Endothelial cell (in vitro differentiated cells): Measurements from ENCODE around the gene INTS11. TPM values are rescaled to one million over a fixed set of nuclear protein-coding genes. Genes with fewer than 3 reads are reported as not detected.

Source experiments
- DNase-seq: peaks from one replicate; pipeline ENCODE4 v3.0.0; 2021; ENCODE audit warnings: low spot score
- H3K27ac Mint-ChIP-seq: one replicate; pipeline ENCODE4 v1.8.0; 2021; ENCODE audit warnings: mixed read lengths, inconsistent platforms; ENCODE audit not compliant: unreplicated experiment
- H3K27me3 Mint-ChIP-seq: one replicate; pipeline ENCODE4 v1.8.0; 2021; ENCODE audit warnings: mild to moderate bottlenecking, moderate library complexity, mixed read lengths, inconsistent platforms; ENCODE audit not compliant: unreplicated experiment
- H3K36me3 Mint-ChIP-seq: one replicate; pipeline ENCODE4 v1.8.0; 2021; ENCODE audit warnings: mild to moderate bottlenecking, low read depth, mixed read lengths, inconsistent platforms; ENCODE audit not compliant: unreplicated experiment
- H3K4me1 Mint-ChIP-seq: one replicate; pipeline ENCODE4 v1.8.0; 2021; ENCODE audit warnings: mild to moderate bottlenecking, mixed read lengths, inconsistent platforms; ENCODE audit not compliant: unreplicated experiment
- H3K4me3 Mint-ChIP-seq: one replicate; pipeline ENCODE4 v1.8.0; 2021; ENCODE audit warnings: mild to moderate bottlenecking, mixed read lengths, inconsistent platforms; ENCODE audit not compliant: unreplicated experiment
- H3K9me3 Mint-ChIP-seq: one replicate; pipeline ENCODE4 v1.8.0; 2021; ENCODE audit warnings: mixed read lengths, inconsistent platforms; ENCODE audit not compliant: unreplicated experiment
- total RNA-seq: library from RNA; stranded (reverse); fragmentation: NEBNext Ultra II Directional; extraction: Animal tissue kit (Norgen Biotek cat#: 25700); gene quantifications from one replicate; pipeline ENCODE4 v1.2.1, GENCODE V29; 2021; ENCODE audit not compliant: unreplicated experiment
- TF ChIP-seq, protein P1 (sequence below): fragments of 200-600 bp; sonication (generic); IDR thresholded peaks from one replicate; pipeline ENCODE4 v1.5.0; 2021; ENCODE audit warnings: antibody characterized with exemption; ENCODE audit not compliant: unreplicated experiment

INTS11 gene
- total RNA-seq, 1 donor from 2014 or later: 104 TPM

DNA sequence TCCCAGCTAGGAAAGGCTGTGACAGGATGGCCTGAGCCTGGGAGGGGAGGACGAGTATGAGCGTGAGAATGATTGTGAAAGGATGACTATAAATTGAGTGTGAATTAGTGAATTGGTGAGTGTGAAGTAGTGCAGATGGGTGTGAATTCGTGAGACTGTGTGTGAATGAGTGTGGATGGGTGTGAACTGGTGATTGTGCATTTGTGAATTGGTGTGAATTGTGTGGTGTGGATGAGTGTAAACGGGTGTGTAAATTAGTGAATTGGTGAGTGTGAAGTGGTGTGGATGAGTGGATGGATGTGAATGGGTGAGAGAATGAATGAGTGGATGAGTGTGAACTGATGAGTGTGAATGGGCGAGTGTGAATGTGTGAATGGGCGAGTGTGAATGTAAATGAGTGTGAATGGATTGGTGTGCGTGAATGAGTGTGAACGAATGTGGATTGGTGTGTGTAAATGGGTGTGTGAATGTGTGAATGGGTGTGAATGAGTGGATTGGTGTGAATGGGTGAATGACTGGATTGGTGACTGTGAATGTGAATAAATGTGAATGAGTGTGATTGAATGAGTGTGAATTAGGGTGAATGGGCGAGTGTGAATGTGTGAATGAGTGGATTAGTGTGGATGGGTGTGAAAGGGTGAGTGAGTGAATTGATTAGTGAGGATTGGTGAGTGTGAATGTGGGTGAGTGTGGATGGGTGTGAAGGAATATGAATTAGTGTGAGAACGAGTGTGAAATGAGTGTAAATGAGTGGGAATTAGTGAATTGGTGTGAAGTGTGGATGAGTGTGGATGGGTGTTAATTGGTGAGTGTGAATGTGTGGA is 41.6 kb upstream of the INTS11 start:
- TF ChIP-seq, protein P1, sequence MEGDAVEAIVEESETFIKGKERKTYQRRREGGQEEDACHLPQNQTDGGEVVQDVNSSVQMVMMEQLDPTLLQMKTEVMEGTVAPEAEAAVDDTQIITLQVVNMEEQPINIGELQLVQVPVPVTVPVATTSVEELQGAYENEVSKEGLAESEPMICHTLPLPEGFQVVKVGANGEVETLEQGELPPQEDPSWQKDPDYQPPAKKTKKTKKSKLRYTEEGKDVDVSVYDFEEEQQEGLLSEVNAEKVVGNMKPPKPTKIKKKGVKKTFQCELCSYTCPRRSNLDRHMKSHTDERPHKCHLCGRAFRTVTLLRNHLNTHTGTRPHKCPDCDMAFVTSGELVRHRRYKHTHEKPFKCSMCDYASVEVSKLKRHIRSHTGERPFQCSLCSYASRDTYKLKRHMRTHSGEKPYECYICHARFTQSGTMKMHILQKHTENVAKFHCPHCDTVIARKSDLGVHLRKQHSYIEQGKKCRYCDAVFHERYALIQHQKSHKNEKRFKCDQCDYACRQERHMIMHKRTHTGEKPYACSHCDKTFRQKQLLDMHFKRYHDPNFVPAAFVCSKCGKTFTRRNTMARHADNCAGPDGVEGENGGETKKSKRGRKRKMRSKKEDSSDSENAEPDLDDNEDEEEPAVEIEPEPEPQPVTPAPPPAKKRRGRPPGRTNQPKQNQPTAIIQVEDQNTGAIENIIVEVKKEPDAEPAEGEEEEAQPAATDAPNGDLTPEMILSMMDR: no peak
- no peak for DNase-seq
- Mint-ChIP-seq H3K4me1 (no peaks in the 10 kb centered on the region), H3K9me3 (no peaks in the 10 kb centered on the region), H3K4me3 (no peak overlapping the region), H3K27me3 (peaks cover 4% of the 10 kb centered on the region), H3K27ac (no peak overlapping the region), H3K36me3 (no peaks in the 10 kb centered on the region)

DNA sequence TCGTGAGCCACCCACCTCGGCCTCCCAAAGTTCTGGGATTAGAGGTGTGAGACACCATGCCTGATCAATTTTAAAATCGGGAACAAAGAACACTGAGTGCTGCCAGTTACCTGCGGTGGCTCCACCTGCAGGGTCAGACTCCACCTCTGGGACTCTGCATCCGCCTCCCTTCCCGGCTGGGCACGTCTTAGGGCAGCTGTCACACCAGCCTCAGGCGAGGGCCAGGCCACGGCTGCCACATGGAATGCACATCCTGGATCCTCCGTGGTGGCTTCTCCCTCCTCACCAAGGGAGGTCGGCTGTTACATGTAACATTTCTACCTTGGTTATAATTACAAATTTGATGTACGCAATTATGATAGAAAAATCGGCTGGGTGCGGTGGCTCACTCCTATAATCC is 39.8 kb upstream of the INTS11 start:
- H3K27ac Mint-ChIP-seq: no peak overlapping the region
- H3K36me3 Mint-ChIP-seq: no peaks in the 10 kb centered on the region
- DNase-seq: no peak
- TF ChIP-seq, protein P1: no peak
- peaks cover 10% of the 10 kb centered on the region for H3K27me3 Mint-ChIP-seq
- H3K9me3 Mint-ChIP-seq: no peaks in the 10 kb centered on the region
- H3K4me3 Mint-ChIP-seq: no peak overlapping the region
- H3K4me1 Mint-ChIP-seq: no peaks in the 10 kb centered on the region

DNA sequence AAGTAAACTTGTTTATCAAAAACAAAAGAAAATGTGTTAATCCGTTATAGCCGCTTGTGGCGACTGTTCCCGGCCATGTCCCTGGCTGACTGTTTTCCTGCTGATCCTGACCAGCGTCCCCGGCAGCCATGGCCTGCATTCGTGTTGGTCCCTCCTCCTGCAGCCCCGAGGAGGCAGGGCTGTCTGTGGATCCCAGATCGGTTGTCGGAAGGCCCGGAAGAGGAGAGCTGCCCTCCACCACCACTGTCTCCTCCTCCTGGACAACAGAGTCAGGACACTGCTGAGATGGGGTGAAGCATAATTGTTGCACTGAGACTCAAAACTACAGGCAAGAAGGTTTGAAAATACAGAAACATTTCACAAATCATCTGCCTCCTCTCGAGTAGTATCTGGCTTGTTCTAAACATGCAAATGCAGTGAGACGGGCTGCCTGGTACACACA is 37.5 kb upstream of the INTS11 start:
- Mint-ChIP-seq H3K27ac (peak overlapping the region; percentile 52), H3K9me3 (no peaks in the 10 kb centered on the region), H3K4me1 (no peaks in the 10 kb centered on the region), H3K4me3 (peak overlapping the region; percentile 31), H3K36me3 (no peaks in the 10 kb centered on the region), H3K27me3 (peaks cover 16% of the 10 kb centered on the region)
- no peak for DNase-seq
- TF ChIP-seq, protein P1: no peak

DNA sequence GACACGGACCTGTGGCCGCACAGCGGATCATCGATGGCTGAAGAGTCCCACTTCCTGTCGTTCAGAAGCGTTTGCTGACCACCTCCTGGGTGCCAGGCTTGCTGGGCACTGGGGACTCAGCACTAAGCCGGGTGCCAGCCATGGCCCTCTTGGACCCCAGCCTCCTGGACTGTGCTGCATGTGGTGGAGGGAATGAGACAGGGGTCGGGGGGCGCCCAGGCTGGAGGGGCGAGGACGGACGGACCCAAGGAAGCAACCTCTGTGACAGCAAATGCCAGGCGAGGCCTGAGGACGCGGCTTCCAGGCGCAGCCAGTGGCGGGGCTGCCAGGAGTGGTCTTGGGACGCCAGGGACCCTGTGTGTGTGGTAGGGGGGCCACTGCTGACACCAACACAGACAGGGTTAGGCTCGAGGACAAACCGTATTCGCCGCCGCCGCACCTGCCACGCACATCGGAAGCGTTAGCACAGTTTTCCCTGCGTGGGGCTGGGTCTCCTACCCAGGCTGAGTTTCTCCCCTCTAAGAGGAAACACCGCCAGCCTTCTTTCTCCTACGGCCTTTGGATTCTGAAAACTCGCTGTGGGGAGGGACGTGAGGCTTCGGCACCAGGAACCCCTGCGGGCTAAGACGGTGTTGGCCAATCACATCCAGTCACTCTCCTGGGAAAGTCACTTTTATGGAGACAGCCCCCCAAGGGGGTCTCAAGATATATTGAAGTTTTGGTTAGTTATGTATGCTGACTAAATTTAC is 36.9 kb upstream of the INTS11 start:
- no peak overlapping the region for H3K4me3 Mint-ChIP-seq
- TF ChIP-seq, protein P1: no peak
- no peaks in the 10 kb centered on the region for H3K36me3 Mint-ChIP-seq
- H3K27ac Mint-ChIP-seq: peak overlapping the region; percentile 36
- H3K4me1 Mint-ChIP-seq: no peaks in the 10 kb centered on the region
- peaks cover 16% of the 10 kb centered on the region for H3K27me3 Mint-ChIP-seq
- H3K9me3 Mint-ChIP-seq: no peaks in the 10 kb centered on the region
- no peak for DNase-seq
